ENCODE data around the gene KRT9. TPM values are rescaled to one million over a fixed set of nuclear protein-coding genes. Genes with fewer than 3 reads are reported as not detected.

KRT9 gene
- total RNA-seq, 1 experiment from 2014 or later, result 0.15 TPM

DNA sequence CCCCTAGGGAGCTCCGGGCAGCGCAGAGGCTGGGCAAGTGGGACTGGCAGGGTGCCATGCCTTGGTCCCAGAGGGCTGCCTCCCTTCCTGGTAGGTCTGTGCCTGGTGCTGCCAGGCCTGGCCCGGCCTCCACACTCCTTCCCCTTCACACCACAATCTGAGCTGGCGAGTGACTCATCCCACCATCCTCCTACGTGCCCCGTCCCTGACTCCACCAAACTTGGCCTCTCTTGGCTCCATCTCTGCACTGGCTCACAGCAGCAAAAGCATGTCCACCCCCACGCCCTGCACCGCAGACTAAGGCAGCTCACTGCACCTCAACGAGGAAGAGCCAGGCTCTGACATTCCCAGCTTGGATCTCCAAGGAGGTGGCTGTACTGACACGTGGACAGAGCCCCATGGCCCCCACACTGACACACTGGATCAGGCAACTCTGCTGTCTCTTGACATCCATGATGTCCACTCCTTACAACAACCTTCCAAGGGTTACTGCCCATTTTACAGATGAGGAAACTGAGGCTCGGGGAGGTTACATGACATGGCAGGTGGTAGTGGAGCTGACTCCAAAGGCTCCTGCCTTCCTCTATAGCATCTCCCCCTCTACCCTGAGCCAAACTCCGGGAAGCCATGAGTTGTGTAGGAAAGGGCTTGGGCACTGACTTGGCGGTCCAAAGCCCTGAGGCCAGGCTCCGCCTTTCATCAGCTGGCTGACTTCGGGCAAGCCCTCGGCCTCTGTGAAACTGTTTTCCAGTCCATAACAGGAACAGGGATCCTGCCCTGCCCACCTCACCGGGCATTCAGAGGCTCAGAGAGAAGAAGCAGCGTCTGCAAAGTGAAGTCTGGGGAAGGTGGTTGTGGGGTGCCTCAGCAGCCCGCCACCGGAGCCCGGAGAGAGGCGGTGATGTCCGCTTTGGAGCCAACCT is 23.7 kb downstream of the KRT9 start (continued):
- TF ChIP-seq POLR2AphosphoS5 (IDR thresholded peaks at IDR 0.05; ENCODE audit: low read depth, low read length) (peak; percentile 70), RAD21 (IDR thresholded peaks at IDR 0.05; ENCODE audit: low read depth) (peak; percentile 53), CBX3 (IDR thresholded peaks at IDR 0.05; ENCODE audit: low read depth) (peak; percentile 97), ZNF274 (IDR thresholded peaks at IDR 0.05; ENCODE audit: low read depth, low read length) (no peak), YY1 (IDR thresholded peaks at IDR 0.05; ENCODE audit: extremely low read depth, insufficient replicate concordance, low read depth, low read length) (peak; percentile 54), FOSL1 (IDR thresholded peaks at IDR 0.05; ENCODE audit: low read depth) (peak; percentile 87)
- TF ChIP-seq, protein P1, sequence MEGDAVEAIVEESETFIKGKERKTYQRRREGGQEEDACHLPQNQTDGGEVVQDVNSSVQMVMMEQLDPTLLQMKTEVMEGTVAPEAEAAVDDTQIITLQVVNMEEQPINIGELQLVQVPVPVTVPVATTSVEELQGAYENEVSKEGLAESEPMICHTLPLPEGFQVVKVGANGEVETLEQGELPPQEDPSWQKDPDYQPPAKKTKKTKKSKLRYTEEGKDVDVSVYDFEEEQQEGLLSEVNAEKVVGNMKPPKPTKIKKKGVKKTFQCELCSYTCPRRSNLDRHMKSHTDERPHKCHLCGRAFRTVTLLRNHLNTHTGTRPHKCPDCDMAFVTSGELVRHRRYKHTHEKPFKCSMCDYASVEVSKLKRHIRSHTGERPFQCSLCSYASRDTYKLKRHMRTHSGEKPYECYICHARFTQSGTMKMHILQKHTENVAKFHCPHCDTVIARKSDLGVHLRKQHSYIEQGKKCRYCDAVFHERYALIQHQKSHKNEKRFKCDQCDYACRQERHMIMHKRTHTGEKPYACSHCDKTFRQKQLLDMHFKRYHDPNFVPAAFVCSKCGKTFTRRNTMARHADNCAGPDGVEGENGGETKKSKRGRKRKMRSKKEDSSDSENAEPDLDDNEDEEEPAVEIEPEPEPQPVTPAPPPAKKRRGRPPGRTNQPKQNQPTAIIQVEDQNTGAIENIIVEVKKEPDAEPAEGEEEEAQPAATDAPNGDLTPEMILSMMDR (IDR thresholded peaks at IDR 0.05 in 2 of 3, conservative IDR thresholded peaks at IDR 0.05 in 1 of 3; ENCODE audit: borderline replicate concordance in 1 of 3, insufficient read depth in 1 of 3, low read depth in 2 of 3, low read length in 2 of 3), result no peak

DNA sequence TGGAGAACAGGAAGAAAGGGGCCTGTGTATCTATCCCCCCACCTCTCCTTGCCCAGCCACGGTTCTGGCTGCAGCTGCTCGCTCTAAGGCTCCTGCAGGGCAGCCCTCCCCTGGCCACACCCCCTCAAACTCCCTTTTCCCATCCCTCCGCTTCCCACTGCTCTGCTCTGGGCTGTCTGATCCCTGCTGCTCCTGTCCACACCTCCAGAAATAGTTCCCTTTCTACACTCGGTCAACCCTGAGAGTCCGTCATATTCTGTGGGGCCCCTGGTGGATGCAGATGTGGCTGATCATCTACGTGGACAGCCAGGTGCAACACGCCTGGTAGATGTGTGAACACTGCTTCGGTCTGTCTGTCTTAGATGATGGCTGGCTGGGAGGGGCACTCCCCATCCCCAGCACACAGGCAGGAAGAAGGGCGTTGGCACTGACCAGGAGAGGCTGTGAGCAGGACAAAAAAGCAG is 24.4 kb downstream of the KRT9 start:
- Histone ChIP-seq H3K4me2 (ENCODE audit: low read length) (peak overlapping the region; percentile 80), H2AFZ (ENCODE audit: low read depth, low read length, poor library complexity, severe bottlenecking) (no peak overlapping the region), H3K9me3 (ENCODE audit: control insufficient read depth in 1 of 2, insufficient read depth in 1 of 2, low read depth in 1 of 2, low read length in 2 of 2) (peaks cover 0 to 8% of the 10 kb centered on the region in 2 experiments; a peak in 1 of 4 replicates), H3K9ac (ENCODE audit: low read length) (peak overlapping the region; percentile 68), H3K4me1 (ENCODE audit: control insufficient read depth in 1 of 2, insufficient read depth in 2 of 2, low read length in 2 of 2) (peaks cover 39 to 74% of the 10 kb centered on the region in 2 experiments), H3K79me2 (ENCODE audit: insufficient read depth, low read length) (no peaks in the 10 kb centered on the region), H3K36me3 (ENCODE audit: control insufficient read depth in 1 of 2, insufficient read depth in 2 of 2, low read length in 2 of 2) (no peaks in the 10 kb centered on the region), H3K4me3 (replicated peaks in 1 of 2; ENCODE audit: low read depth in 1 of 2, low read length in 2 of 2) (peak overlapping the region; percentile 21 to 46), H3K27ac (ENCODE audit: low read depth, low read length) (peak overlapping the region; percentile 91), H3K27me3 (ENCODE audit: insufficient read depth, low read length) (no peaks in the 10 kb centered on the region), H4K20me1 (ENCODE audit: insufficient read depth) (no peaks in the 10 kb centered on the region), H3K9me2 (ENCODE audit: insufficient read depth) (no peaks in the 10 kb centered on the region)
- POLR2A ChIA-PET, result interaction anchor here (0.7 to 5.5 kb wide), 6 partner anchors 15 to 691 kb away, joined by 3 to 148 read pairs (median 10); partner anchors contain the start of genes EIF1, KRT15 and KRT19
- BruUV-seq (replicated peaks), result no TSS peak
- CTCF ChIA-PET, result interaction anchor here (0.5 to 7.3 kb wide), 15 partner anchors 11 to 932 kb away, joined by 3 to 203 read pairs (median 30); partner anchors contain the start of genes KRT15 and KRT19
- RAD21 ChIA-PET (ENCODE audit: low non-redundant PET in 1 of 2, low total read pairs in 2 of 2, uncharacterized antibody in 2 of 2, unreplicated experiment in 2 of 2), result interaction anchor here (0.8 to 3.7 kb wide), 9 partner anchors 18 to 691 kb away, joined by 3 to 26 read pairs (median 9); no protein-coding TSS in a partner anchor
- DNase-seq (ENCODE audit: low read depth, low spot score) (peak; percentile 75), ATAC-seq (peak; percentile 51)
- intact Hi-C loops (cut with micrococcal nuclease), result loop anchor here (5.0 to 10.0 kb wide), 2 partner anchors 225 to 933 kb away; no protein-coding TSS in a partner anchor
- no peak for TF ChIP-seq RAD21 (IDR thresholded peaks at IDR 0.05; ENCODE audit: low read depth)
- TF ChIP-seq POLR2A (IDR thresholded peaks at IDR 0.05; ENCODE audit: borderline replicate concordance, extremely low read depth, insufficient read depth, insufficient read length), result no peak
- TF ChIP-seq, protein P2, sequence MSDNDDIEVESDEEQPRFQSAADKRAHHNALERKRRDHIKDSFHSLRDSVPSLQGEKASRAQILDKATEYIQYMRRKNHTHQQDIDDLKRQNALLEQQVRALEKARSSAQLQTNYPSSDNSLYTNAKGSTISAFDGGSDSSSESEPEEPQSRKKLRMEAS (IDR thresholded peaks at IDR 0.05), result no peak
- TF ChIP-seq ELF1 (IDR thresholded peaks at IDR 0.05; ENCODE audit: borderline replicate concordance, low read depth), result no peak
- TF ChIP-seq SIN3A (IDR thresholded peaks at IDR 0.05; ENCODE audit: low read depth), result no peak
- TF ChIP-seq TCF7L2 (IDR thresholded peaks at IDR 0.05; ENCODE audit: borderline replicate concordance, extremely low read depth, insufficient read depth, insufficient read length), result no peak
- TF ChIP-seq YY1 (IDR thresholded peaks at IDR 0.05; ENCODE audit: extremely low read depth, insufficient replicate concordance, low read depth, low read length), result no peak
- TF ChIP-seq EGR1 (IDR thresholded peaks at IDR 0.05; ENCODE audit: low read depth), result no peak
- TF ChIP-seq POLR2AphosphoS5 (IDR thresholded peaks at IDR 0.05; ENCODE audit: low read depth, low read length), result no peak
- no peak for TF ChIP-seq EZH2phosphoT487 (IDR thresholded peaks at IDR 0.05; ENCODE audit: borderline replicate concordance)
- TF ChIP-seq JUND (IDR thresholded peaks at IDR 0.05), result no peak
- no peak for TF ChIP-seq SP1 (IDR thresholded peaks at IDR 0.05; ENCODE audit: low read depth)
- TF ChIP-seq ZFX (IDR thresholded peaks at IDR 0.05), result no peak
- TF ChIP-seq, protein P3, sequence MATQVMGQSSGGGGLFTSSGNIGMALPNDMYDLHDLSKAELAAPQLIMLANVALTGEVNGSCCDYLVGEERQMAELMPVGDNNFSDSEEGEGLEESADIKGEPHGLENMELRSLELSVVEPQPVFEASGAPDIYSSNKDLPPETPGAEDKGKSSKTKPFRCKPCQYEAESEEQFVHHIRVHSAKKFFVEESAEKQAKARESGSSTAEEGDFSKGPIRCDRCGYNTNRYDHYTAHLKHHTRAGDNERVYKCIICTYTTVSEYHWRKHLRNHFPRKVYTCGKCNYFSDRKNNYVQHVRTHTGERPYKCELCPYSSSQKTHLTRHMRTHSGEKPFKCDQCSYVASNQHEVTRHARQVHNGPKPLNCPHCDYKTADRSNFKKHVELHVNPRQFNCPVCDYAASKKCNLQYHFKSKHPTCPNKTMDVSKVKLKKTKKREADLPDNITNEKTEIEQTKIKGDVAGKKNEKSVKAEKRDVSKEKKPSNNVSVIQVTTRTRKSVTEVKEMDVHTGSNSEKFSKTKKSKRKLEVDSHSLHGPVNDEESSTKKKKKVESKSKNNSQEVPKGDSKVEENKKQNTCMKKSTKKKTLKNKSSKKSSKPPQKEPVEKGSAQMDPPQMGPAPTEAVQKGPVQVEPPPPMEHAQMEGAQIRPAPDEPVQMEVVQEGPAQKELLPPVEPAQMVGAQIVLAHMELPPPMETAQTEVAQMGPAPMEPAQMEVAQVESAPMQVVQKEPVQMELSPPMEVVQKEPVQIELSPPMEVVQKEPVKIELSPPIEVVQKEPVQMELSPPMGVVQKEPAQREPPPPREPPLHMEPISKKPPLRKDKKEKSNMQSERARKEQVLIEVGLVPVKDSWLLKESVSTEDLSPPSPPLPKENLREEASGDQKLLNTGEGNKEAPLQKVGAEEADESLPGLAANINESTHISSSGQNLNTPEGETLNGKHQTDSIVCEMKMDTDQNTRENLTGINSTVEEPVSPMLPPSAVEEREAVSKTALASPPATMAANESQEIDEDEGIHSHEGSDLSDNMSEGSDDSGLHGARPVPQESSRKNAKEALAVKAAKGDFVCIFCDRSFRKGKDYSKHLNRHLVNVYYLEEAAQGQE (IDR thresholded peaks at IDR 0.05; ENCODE audit: low read depth), result no peak
